Liver (tissue), 9 donors: ENCODE results near the gene FBXO31. TPM values are rescaled to one million over a fixed set of nuclear protein-coding genes. Genes with fewer than 3 reads are reported as not detected.

Source experiments
- DNase-seq: peaks from one replicate; pipeline ENCODE4 v3.0.0-alpha.2; 2017; ENCODE audit warnings: low spot score
- H3K27ac ChIP-seq, 2 donors: one replicate each; pipeline ENCODE4 v1.7.0; 2013; ENCODE audit warnings: inconsistent platforms in 2 of 2, low read length in 2 of 2, control low read depth in 1 of 2, low read depth in 1 of 2, mild to moderate bottlenecking in 1 of 2
- H3K27me3 ChIP-seq, 4 donors: one replicate each; pipeline versions ENCODE4 v1.6.1 to v1.7.0; 2013; ENCODE audit warnings: low read length in 3 of 4, inconsistent platforms in 1 of 4, mild to moderate bottlenecking in 1 of 4, moderate library complexity in 1 of 4; ENCODE audit not compliant: control insufficient read depth in 4 of 4, insufficient read depth in 4 of 4
- H3K36me3 ChIP-seq, 4 donors: one replicate each; pipeline versions ENCODE4 v1.6.1 to v1.7.0; 2013; ENCODE audit warnings: low read length in 3 of 4, mild to moderate bottlenecking in 3 of 4, low read depth in 1 of 4, moderate library complexity in 1 of 4; ENCODE audit not compliant: control insufficient read depth in 4 of 4, insufficient read depth in 3 of 4
- H3K4me1 ChIP-seq, 4 donors: one replicate each; pipeline versions ENCODE4 v1.6.1 to v1.7.0; 2013; ENCODE audit warnings: low read length in 3 of 4, mild to moderate bottlenecking in 3 of 4, moderate library complexity in 1 of 4; ENCODE audit not compliant: control insufficient read depth in 4 of 4, insufficient read depth in 4 of 4
- H3K4me3 ChIP-seq, 3 donors: one replicate each; pipeline versions ENCODE4 v1.6.1 to v1.7.0; 2013; ENCODE audit warnings: low read length in 3 of 3, control low read depth in 1 of 3, low read depth in 1 of 3, mild to moderate bottlenecking in 1 of 3
- H3K9ac ChIP-seq, 2 donors: one replicate each; pipeline ENCODE4 v1.7.0; 2013; ENCODE audit warnings: low read length in 2 of 2, mild to moderate bottlenecking in 2 of 2, moderate library complexity in 2 of 2, control low read depth in 1 of 2, low read depth in 1 of 2
- H3K9me3 ChIP-seq, 4 donors: one replicate each; pipeline versions ENCODE4 v1.6.1 to v1.7.0; 2013; ENCODE audit warnings: low read length in 3 of 4; ENCODE audit not compliant: control insufficient read depth in 4 of 4
- EGR1 ChIP-seq, 2 donors: IDR thresholded peaks; 2 replicates each; pipeline ENCODE4 v1.6.1; 2016 to 2018; ENCODE audit warnings: antibody characterized with exemption in 2 of 2, low read depth in 2 of 2
- FOXA1 ChIP-seq: IDR thresholded peaks from 2 replicates; pipeline ENCODE4 v1.6.1; 2016; ENCODE audit warnings: antibody characterized with exemption
- FOXA2 ChIP-seq: IDR thresholded peaks from 2 replicates; pipeline ENCODE4 v1.6.1; 2016; ENCODE audit warnings: antibody characterized with exemption
- GABPA ChIP-seq, 2 donors: IDR thresholded peaks in 1 of 2; conservative IDR thresholded peaks in 1 of 2; 2 replicates each; pipeline ENCODE4 v1.6.1; 2016; ENCODE audit warnings: antibody characterized with exemption in 2 of 2, mild to moderate bottlenecking in 1 of 2, moderate library complexity in 1 of 2
- HNF4A ChIP-seq, 2 donors: conservative IDR thresholded peaks; 2 replicates each; pipeline ENCODE4 v1.6.1; 2016; ENCODE audit warnings: antibody characterized with exemption in 2 of 2, mild to moderate bottlenecking in 2 of 2
- HNF4G ChIP-seq: IDR thresholded peaks from 2 replicates; pipeline ENCODE4 v1.6.1; 2016; ENCODE audit warnings: antibody characterized with exemption
- JUND ChIP-seq, 2 donors: IDR thresholded peaks; 2 replicates each; pipeline ENCODE4 v1.6.1; 2016; ENCODE audit warnings: antibody characterized with exemption in 2 of 2
- MAX ChIP-seq: IDR thresholded peaks from 2 replicates; pipeline ENCODE4 v1.6.1; 2016; ENCODE audit warnings: antibody characterized with exemption
- NR2F2 ChIP-seq: IDR thresholded peaks from 2 replicates; pipeline ENCODE4 v1.6.1; 2016; ENCODE audit warnings: antibody characterized with exemption
- RAD21 ChIP-seq, 2 donors: IDR thresholded peaks; 2 replicates each; pipeline ENCODE4 v1.6.1; 2016; ENCODE audit warnings: antibody characterized with exemption in 2 of 2, mild to moderate bottlenecking in 2 of 2
- RXRA ChIP-seq, 2 donors: IDR thresholded peaks; 2 replicates each; pipeline ENCODE4 v1.6.1; 2017 to 2018; ENCODE audit warnings: antibody characterized with exemption in 2 of 2, mild to moderate bottlenecking in 1 of 2
- SP1 ChIP-seq: IDR thresholded peaks from 2 replicates; pipeline ENCODE4 v1.6.1; 2018; ENCODE audit warnings: antibody characterized with exemption, mild to moderate bottlenecking
- TAF1 ChIP-seq: conservative IDR thresholded peaks from 2 replicates; pipeline ENCODE4 v1.6.1; 2016; ENCODE audit warnings: antibody characterized with exemption, mild to moderate bottlenecking
- YY1 ChIP-seq: IDR thresholded peaks from 2 replicates; pipeline ENCODE4 v1.6.1; 2016; ENCODE audit warnings: antibody characterized with exemption, mild to moderate bottlenecking
- WGBS: extraction: QIAGEN DNeasy Blood & Tissue Kit; methylation state at CpG from one replicate; pipeline ENCODE4 v1.1.7; 2013; 5-methylcytosine and 5-hydroxymethylcytosine counted together
- polyA plus RNA-seq, 2 donors: library from polyadenylated mRNA; stranded (reverse) in 1 of 2; unstranded in 1 of 2; fragments of 200-250 nt in 1 of 2; fragments of >200 nt in 1 of 2; fragmentation: Nextera tagmentation in 1 of 2; extraction: Ambion mirVana in 1 of 2; gene quantifications; one replicate each; pipeline versions ENCODE4 v1.2.1 to v1.2.3, GENCODE V29; 2013 to 2015
- total RNA-seq, 2 donors: library from RNA; depleted of rRNA; stranded (reverse); fragments of >200 nt; gene quantifications; one replicate each; pipeline ENCODE4 v1.2.3, GENCODE V29; 2014
- TF ChIP-seq, protein P1 (sequence below): fragments of 150-350 bp; IDR thresholded peaks from 2 replicates; pipeline ENCODE4 v1.5.1; 2017; ENCODE audit warnings: improper control_type of control experiment, low read depth, low read length; ENCODE audit not compliant: missing input control
- TF ChIP-seq, protein P2 (sequence below): IDR thresholded peaks from 2 replicates; pipeline ENCODE4 v1.6.1; 2016; ENCODE audit warnings: antibody characterized with exemption, mild to moderate bottlenecking
- TF ChIP-seq, protein P3 (sequence below): IDR thresholded peaks from 2 replicates; pipeline ENCODE4 v1.6.1; 2016; ENCODE audit warnings: antibody characterized with exemption
- TF ChIP-seq, protein P4 (sequence below): IDR thresholded peaks from 2 replicates; pipeline ENCODE4 v1.6.1; 2016; ENCODE audit warnings: antibody characterized with exemption
- donor health status: healthy.
- donor health status: healthy.
- donor health status: healthy.
- donor health status: healthy.
- donor health status: healthy.

Gene FBXO31
- total and polyA plus RNA-seq, 4 donors: 13.2 to 30.3 (median 18.1) TPM

DNA sequence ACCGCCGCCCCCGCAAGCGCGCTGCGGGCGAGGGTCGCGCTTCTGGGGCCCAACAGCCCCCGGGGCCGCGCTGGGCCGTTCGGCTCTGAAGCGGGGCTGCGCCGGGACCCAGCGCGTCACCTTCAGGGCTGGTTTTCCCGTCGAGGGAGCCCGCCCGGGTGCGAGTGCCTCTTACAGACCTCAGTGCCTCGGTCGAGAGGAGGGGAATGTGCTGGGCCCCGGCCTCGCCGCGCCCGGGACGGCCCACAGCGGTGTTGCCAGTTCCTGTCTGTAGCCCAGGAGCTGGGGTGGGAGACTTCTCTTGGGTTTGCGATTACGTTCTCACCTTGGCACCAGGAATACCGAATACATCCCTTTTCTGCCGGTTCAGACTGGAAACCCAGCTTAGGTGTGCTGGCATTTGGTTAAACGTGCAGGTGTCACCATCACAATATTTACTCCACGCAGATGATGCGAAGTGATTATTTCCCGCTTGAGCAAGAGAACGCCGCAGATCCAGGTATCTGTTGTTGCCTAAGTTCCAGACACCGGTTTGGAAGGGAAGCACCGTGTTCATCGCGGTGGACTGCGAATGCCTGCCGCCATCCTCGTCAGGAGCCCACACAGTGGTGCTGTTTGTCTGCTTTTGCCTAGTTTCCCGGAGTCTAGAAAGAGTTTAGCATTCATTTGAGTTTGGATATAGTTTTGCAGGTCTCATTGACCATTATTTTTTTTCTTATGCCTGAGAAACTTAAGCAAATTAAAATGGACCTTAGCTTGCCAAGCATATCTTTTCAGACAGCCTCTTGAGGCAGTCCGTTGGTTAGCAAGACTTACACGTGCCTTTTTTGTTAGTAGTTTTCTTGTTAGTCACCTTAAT is 9.5 kb upstream of the FBXO31 start:
- WGBS: 1% methylated on average over 53 of the region's 53 CpGs
- TF ChIP-seq RXRA (IDR thresholded peaks at IDR 0.05) (no peak), YY1 (peak; percentile 34), HNF4A (conservative IDR thresholded peaks at IDR 0.05) (no peak), GABPA (IDR thresholded peaks at IDR 0.05 in 1 of 2, conservative IDR thresholded peaks at IDR 0.05 in 1 of 2) (no peak), HNF4G (no peak), EGR1 (IDR thresholded peaks at IDR 0.05; ENCODE audit: low read depth in 2 of 2) (no peak), NR2F2 (no peak), FOXA1 (no peak), SP1 (no peak), FOXA2 (no peak), JUND (IDR thresholded peaks at IDR 0.05) (no peak), MAX (no peak), RAD21 (IDR thresholded peaks at IDR 0.05) (peak; percentile 69 to 72), TAF1 (no peak)
- TF ChIP-seq, protein P1, sequence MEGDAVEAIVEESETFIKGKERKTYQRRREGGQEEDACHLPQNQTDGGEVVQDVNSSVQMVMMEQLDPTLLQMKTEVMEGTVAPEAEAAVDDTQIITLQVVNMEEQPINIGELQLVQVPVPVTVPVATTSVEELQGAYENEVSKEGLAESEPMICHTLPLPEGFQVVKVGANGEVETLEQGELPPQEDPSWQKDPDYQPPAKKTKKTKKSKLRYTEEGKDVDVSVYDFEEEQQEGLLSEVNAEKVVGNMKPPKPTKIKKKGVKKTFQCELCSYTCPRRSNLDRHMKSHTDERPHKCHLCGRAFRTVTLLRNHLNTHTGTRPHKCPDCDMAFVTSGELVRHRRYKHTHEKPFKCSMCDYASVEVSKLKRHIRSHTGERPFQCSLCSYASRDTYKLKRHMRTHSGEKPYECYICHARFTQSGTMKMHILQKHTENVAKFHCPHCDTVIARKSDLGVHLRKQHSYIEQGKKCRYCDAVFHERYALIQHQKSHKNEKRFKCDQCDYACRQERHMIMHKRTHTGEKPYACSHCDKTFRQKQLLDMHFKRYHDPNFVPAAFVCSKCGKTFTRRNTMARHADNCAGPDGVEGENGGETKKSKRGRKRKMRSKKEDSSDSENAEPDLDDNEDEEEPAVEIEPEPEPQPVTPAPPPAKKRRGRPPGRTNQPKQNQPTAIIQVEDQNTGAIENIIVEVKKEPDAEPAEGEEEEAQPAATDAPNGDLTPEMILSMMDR: peak; percentile 28
- TF ChIP-seq, protein P2, sequence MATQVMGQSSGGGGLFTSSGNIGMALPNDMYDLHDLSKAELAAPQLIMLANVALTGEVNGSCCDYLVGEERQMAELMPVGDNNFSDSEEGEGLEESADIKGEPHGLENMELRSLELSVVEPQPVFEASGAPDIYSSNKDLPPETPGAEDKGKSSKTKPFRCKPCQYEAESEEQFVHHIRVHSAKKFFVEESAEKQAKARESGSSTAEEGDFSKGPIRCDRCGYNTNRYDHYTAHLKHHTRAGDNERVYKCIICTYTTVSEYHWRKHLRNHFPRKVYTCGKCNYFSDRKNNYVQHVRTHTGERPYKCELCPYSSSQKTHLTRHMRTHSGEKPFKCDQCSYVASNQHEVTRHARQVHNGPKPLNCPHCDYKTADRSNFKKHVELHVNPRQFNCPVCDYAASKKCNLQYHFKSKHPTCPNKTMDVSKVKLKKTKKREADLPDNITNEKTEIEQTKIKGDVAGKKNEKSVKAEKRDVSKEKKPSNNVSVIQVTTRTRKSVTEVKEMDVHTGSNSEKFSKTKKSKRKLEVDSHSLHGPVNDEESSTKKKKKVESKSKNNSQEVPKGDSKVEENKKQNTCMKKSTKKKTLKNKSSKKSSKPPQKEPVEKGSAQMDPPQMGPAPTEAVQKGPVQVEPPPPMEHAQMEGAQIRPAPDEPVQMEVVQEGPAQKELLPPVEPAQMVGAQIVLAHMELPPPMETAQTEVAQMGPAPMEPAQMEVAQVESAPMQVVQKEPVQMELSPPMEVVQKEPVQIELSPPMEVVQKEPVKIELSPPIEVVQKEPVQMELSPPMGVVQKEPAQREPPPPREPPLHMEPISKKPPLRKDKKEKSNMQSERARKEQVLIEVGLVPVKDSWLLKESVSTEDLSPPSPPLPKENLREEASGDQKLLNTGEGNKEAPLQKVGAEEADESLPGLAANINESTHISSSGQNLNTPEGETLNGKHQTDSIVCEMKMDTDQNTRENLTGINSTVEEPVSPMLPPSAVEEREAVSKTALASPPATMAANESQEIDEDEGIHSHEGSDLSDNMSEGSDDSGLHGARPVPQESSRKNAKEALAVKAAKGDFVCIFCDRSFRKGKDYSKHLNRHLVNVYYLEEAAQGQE: no peak
- TF ChIP-seq, protein P3, sequence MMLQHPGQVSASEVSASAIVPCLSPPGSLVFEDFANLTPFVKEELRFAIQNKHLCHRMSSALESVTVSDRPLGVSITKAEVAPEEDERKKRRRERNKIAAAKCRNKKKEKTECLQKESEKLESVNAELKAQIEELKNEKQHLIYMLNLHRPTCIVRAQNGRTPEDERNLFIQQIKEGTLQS: no peak
- TF ChIP-seq, protein P4, sequence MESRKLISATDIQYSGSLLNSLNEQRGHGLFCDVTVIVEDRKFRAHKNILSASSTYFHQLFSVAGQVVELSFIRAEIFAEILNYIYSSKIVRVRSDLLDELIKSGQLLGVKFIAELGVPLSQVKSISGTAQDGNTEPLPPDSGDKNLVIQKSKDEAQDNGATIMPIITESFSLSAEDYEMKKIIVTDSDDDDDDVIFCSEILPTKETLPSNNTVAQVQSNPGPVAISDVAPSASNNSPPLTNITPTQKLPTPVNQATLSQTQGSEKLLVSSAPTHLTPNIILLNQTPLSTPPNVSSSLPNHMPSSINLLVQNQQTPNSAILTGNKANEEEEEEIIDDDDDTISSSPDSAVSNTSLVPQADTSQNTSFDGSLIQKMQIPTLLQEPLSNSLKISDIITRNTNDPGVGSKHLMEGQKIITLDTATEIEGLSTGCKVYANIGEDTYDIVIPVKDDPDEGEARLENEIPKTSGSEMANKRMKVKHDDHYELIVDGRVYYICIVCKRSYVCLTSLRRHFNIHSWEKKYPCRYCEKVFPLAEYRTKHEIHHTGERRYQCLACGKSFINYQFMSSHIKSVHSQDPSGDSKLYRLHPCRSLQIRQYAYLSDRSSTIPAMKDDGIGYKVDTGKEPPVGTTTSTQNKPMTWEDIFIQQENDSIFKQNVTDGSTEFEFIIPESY: no peak
- Histone ChIP-seq H3K27me3 (no peaks in the 10 kb centered on the region), H3K9me3 (no peaks in the 10 kb centered on the region), H3K4me3 (peak overlapping the region; percentile 95 to 96 (median 96)), H3K27ac (peak overlapping the region; percentile 88 to 97), H3K9ac (peak overlapping the region; percentile 94 to 95), H3K4me1 (peaks cover 9 to 33% (median 18%) of the 10 kb centered on the region in 4 donors), H3K36me3 (peaks cover 0 to 4% (median 1%) of the 10 kb centered on the region in 4 donors)
- DNase-seq: peak; percentile 60
